ENCODE results near the gene VAMP5.

DNA sequence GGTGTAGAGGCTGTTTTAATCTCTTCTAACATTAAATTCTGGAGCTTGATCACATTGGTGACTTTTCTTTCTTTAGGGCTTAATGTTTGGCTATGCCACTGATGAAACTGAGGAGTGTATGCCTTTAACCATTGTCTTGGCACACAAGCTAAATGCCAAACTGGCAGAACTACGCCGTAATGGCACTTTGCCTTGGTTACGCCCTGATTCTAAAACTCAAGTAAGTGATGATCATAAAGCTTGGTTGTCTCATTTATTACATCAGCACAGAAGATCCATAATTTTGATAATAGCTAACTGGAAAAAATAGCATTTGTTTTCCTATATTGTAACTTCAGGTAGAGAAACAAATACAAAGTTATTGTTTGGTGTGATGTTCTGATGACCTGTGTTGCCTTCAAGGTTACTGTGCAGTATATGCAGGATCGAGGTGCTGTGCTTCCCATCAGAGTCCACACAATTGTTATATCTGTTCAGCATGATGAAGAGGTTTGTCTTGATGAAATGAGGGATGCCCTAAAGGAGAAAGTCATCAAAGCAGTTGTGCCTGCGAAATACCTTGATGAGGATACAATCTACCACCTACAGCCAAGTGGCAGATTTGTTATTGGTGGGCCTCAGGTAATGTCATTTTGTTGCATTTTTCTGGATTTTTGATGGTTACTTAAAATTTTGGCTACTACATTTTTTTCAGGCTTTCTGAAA lies 42.3 kb upstream of the VAMP5 start:
- no peak for TF ChIP-seq NR2C2 (CRISPR knock-in tag; IDR thresholded peaks at IDR 0.05)
- TF ChIP-seq, protein P1, sequence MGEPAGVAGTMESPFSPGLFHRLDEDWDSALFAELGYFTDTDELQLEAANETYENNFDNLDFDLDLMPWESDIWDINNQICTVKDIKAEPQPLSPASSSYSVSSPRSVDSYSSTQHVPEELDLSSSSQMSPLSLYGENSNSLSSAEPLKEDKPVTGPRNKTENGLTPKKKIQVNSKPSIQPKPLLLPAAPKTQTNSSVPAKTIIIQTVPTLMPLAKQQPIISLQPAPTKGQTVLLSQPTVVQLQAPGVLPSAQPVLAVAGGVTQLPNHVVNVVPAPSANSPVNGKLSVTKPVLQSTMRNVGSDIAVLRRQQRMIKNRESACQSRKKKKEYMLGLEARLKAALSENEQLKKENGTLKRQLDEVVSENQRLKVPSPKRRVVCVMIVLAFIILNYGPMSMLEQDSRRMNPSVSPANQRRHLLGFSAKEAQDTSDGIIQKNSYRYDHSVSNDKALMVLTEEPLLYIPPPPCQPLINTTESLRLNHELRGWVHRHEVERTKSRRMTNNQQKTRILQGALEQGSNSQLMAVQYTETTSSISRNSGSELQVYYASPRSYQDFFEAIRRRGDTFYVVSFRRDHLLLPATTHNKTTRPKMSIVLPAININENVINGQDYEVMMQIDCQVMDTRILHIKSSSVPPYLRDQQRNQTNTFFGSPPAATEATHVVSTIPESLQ (CRISPR knock-in tag; IDR thresholded peaks at IDR 0.05): no peak
- no peak for TF ChIP-seq ATF2 (CRISPR knock-in tag; IDR thresholded peaks at IDR 0.05; ENCODE audit: borderline replicate concordance, low read depth)
- TF ChIP-seq, protein P2, sequence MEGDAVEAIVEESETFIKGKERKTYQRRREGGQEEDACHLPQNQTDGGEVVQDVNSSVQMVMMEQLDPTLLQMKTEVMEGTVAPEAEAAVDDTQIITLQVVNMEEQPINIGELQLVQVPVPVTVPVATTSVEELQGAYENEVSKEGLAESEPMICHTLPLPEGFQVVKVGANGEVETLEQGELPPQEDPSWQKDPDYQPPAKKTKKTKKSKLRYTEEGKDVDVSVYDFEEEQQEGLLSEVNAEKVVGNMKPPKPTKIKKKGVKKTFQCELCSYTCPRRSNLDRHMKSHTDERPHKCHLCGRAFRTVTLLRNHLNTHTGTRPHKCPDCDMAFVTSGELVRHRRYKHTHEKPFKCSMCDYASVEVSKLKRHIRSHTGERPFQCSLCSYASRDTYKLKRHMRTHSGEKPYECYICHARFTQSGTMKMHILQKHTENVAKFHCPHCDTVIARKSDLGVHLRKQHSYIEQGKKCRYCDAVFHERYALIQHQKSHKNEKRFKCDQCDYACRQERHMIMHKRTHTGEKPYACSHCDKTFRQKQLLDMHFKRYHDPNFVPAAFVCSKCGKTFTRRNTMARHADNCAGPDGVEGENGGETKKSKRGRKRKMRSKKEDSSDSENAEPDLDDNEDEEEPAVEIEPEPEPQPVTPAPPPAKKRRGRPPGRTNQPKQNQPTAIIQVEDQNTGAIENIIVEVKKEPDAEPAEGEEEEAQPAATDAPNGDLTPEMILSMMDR (IDR thresholded peaks at IDR 0.05): no peak
- TF ChIP-seq, protein P3, sequence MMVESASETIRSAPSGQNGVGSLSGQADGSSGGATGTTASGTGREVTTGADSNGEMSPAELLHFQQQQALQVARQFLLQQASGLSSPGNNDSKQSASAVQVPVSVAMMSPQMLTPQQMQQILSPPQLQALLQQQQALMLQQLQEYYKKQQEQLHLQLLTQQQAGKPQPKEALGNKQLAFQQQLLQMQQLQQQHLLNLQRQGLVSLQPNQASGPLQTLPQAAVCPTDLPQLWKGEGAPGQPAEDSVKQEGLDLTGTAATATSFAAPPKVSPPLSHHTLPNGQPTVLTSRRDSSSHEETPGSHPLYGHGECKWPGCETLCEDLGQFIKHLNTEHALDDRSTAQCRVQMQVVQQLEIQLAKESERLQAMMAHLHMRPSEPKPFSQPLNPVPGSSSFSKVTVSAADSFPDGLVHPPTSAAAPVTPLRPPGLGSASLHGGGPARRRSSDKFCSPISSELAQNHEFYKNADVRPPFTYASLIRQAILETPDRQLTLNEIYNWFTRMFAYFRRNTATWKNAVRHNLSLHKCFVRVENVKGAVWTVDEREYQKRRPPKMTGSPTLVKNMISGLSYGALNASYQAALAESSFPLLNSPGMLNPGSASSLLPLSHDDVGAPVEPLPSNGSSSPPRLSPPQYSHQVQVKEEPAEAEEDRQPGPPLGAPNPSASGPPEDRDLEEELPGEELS (CRISPR knock-in tag; IDR thresholded peaks at IDR 0.05): no peak
- no peak for TF ChIP-seq TEAD4 (CRISPR knock-in tag; IDR thresholded peaks at IDR 0.05)
- TF ChIP-seq GRHL2 (CRISPR knock-in tag; IDR thresholded peaks at IDR 0.05; ENCODE audit: insufficient replicate concordance, severe bottlenecking): no peak
- TF ChIP-seq NR1H2 (CRISPR knock-in tag; IDR thresholded peaks at IDR 0.05): no peak
